HL-60/S4 treated with retinoic acid at 250 ng/mL for 4 days and 3 days (cell line): ENCODE measurements around the gene BEGAIN.

Experiments used
- in situ Hi-C: fragments of 300-500 bp; cut with MboI; formaldehyde crosslinking; loops from 2 replicates; pipeline ENCODE4 v1.7.0; 2022; ENCODE audit warnings: low sequenced_read_pairs

BEGAIN gene

DNA sequence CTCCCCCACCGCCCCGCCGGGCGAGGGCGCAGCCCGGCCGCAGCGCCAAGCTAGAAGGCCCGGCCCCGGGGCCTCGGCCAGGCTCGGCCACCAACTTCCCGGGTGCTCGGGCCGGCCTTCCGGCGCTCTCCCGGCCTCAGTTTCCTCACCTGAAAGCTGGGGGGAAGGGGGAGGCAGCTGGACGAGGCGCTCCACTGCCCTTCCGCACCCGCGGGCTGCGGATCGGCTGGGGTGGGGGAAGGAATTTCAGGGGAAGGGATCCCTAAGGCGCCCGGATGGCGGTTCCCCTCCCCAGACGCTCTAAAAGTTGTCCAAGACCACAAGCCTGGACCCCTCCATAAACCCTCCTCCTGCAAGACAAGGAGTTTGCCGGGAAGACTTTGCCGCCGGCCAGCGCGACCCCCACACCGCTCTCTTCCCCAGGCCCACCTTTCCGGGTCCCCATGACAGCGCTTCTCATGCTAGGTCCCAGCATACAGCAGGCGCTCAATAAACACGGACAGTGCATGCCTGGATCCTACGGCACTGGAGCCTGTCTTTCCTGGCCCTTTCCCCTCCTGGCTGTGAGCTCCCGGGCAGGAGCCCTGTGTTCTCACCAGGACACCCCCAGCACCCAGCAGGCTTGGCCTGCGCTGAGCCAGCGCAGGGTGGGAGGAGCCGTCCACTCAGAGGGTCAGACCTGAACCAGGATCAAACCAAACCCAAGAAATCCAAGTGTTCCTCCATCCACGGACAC, 18.1 kb downstream of the BEGAIN start:
- in situ Hi-C loops = no loop called here

DNA sequence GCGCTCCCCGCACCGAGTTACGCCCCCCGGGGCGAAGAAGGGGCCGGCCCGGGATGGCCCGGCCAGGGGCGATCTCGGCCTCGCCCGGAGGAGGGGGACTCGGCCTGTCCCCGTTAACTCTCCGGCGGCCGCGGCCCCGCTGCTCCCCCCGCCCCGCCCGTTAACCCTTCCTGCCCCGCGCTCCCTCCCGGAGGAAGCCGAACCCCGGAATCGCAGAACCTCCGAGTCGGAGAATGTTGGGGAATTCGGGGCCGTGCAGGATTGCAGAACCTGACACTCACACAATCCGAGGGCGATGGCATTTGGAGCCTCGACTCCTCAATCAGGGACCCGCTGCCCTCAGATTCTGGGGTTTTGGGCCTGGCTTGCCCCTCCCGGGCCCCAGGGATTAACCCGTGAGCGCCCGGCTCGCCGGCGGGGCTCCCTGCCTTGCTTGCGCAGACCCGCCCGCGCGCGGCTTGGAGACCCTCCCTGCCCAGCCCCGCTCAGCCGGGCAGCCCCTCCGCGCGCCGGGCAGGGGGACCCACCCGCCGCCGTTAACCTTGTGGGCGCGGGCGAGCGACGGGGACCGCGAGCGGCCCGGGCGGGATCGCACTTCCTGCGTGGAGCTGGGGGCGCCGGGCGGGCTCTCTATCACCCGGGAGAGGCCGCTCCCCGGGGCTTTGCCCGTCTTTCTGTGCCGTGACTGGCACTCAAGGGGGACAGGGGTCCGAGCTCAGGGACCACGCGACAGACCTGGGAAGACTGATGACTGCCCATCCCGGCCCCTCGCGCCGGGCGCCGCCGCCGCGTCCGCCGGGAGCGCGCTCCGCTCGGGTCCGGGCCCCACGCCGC, 18.8 kb downstream of the BEGAIN start:
- in situ Hi-C loops = no loop called here

DNA sequence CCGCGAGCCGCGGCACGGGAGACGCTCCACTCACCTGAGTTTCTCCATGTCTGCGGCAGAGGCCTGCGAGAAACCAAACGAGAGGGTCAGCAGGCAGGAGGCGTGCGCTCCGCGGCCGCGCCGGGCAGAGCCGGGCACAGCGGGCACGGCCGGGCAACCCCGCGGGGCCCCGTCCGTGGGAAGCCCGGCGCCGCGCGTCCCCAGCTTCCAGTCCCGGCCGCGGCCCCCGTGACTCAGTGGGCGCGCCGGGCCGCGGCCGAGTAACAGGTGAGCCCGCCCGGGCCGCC, 19.4 kb downstream of the BEGAIN start:
- in situ Hi-C loops = no loop called here

DNA sequence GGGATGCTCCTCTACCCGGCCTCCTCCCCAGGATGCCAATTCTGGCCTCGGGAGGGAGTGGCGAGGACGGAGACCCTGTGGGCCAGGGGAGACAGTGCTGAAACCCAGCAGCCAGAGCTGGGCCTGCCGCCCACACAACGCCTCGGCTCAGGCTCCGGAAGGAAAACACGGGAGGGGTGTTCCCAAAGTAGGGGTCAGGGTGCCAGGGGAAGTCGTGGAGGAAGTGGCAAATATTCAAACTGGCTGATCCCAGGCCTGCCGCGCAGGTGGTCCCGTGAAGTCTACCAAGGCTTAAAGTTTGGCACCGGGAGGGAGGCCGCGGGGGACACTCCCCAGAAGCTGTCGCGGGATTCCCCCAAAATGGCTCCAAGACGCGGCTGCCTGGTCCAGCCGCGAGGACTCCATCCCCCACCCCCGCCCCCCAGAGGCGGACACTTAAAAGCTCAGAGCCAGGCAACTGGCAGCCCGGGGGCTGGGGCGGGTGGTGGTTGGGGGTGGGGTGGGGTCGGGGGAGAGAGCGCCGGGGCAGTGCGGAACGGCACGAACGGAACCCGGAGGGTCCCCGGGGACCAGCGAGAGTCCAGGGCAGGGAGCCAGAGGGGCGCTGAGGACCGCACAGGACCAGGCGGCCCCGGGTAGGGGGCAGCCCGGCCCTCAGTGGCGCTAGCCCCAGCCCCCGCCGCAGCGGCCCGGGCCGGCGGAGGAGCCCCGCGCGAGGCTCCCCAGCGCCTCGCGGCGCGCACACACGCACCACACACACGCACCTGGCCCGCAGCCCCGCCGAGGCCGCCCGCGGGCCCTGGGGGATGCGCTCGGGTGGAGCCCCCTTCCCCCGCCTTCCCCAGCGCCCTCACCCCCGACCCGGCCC, 20.0 kb downstream of the BEGAIN start:
- in situ Hi-C loops = no loop called here

DNA sequence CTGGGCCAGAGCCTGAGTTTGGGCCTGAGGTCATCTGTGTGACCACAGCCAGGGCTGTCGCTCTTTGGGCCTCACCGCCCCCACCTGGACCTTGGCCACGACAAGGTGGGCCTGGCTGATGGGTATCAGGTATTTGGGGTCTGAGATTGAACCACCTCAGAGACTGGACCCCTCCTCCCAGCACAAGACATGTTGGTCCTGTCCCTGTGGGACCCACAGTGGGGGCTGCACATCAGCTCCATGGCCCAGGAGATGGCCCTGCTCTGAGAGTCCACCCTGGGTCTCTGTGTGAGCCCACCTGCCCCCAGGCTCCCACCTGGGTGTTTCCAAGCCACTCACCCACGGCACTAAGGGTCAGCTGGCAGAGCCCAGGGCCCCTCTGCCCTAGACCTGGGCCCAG, 20.6 kb downstream of the BEGAIN start:
- in situ Hi-C loops = no loop called here

DNA sequence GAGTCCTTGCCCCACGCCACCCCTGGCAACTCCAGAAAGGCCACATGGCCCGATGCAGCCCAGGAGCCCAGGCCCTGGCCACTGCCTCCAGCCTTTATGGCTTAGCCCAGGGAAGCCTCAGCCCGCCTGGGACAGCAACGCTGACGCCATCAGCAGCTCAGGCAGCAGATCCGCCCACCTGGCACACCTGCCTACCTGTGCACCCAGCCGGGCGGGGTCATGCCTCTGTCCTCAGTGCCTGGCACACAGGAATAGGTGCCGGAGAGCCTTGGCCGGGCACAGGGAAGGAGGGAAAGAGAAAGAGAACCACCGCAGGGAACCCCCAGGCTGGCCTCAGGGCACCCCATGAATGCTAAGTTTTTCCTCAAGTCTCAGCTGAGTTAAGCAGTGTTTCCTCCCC, 21.1 kb downstream of the BEGAIN start:
- in situ Hi-C loops = no loop called here

DNA sequence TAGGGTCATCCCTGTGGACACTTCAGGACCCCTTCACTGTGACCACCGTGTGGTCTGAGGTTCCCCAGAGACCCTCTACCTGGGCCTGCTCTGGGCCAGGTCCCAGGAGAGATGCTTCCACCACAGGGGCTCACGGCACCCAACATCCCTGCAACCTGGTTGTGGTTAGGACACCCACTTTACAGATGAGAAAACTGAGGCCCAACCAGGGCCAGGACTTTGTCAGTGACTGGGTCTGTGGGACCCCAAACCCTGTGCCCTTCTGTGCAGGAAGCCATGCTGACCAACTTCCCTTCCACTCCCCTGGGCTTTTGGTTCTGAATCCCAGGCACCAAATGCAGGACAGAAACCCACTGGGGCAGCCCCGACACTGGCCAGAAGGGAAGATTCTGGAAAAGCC, 21.6 kb downstream of the BEGAIN start:
- in situ Hi-C loops = no loop called here

DNA sequence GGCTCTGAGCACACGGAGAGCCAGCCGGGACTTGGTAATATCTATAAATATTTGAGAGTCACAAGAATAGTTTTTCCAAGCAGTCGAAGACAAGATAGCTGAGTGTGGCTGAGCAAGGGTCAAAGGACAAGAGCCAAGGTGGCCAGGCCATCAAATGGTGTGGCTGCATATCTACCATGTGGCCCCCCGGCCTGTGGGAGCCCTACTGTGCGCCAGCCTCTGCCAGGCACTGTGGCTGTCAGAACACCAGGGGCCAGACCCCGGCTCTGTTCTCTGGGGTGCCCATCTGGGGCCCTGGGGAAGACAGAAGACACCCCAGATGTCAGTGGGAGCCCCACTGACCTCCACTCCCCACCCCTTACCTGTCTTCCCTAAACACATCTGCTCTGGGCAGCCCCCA, 22.7 kb downstream of the BEGAIN start:
- in situ Hi-C loops = no loop called here

DNA sequence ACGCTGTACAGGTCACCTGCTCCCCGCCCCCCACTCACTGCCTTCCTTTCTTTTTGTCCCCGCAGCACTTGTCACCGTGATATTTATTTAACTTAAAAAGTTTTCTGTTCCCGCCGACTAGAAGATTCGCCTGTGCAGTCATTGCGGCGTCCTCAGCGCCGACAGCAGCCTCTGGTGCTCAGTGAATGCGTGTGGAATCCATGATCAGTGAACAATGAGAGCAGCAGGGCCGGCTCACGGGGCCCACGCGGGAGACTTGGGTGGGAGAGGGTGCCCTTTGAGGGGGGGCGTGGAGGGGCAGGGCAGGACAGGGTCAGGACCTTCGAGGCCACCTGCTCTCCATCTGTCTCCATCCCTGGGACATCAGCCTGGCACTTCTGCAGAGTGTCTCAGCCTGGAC, 24.5 kb downstream of the BEGAIN start:
- in situ Hi-C loops = no loop called here

DNA sequence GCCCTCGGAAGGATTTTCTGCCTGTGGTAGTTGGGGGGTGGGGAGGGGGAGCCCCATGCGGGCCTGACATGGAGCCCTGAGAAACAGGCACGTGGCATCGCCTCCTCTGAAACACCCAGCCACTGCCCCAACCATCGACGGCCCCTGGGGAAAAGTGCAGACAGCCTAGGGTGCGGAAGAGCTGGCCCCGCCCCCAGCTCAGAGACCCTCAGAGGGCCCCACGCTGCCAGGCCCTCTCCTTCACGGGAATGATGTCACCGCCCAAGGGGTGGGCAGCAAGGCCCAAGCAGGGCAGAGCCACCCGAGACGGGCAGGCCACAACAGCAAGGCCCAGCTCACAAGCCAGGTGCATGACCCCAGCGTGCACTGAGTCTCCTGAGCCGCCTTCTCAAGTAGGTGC, 26.2 kb downstream of the BEGAIN start:
- in situ Hi-C loops = no loop called here

DNA sequence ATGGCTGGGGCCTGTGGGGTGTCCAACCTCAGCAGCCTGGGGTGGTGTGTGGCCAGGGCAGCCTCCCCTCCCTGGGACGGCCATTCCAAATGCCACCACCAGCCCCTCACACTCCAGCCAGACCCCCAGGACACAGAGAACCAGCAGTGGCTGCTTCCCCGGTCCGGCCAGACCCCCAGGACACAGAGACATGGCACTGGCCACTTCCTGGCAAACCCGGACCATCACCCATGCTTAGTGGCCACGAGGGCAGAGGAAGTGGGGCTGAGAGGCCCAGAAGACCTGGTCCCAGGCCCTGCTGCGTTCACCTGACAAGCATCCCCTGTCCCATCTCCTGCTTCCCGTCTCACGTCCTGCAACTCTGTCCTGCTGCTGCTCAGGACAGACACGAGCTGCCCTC, 26.7 kb downstream of the BEGAIN start:
- in situ Hi-C loops = no loop called here

DNA sequence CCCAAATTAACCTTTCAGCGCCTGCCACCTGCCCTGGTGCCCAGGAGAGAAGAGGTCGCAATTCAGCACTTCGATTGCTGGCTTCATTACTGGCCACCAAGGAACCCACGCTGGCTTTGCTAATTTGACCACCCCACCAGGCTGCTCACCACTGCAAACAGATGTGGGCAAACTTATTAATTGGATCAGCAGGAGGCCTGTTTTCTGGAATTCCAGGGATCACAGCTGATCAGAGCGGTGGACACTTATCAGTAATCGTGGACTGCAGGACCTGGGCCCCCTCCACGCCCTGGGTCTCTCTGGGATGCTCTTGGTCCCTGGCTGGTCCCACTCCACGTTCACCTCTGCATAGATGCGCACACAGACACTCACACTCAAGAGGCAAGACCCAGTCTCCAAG, 27.8 kb downstream of the BEGAIN start:
- in situ Hi-C loops = no loop called here

DNA sequence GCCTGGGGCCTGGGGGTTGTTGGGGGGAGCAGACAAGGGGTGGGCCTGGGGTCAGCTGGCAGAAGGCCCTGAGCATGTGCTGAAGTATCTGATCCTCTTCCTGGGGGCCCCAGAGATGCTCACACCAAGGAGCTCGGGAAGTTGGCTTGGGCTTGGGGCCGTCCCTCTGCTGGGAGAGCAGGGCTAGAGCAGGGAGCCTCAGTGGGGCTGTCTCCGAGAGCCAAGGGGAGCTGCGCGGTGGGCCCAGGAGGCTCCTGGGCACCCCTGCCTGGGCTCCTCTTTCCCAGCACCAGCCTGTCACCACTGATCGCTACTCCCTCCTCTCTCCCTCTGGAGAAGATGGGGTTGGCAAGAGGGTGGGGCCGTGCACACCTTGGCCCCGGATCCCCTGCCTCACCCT, 28.3 kb downstream of the BEGAIN start:
- in situ Hi-C loops = no loop called here

DNA sequence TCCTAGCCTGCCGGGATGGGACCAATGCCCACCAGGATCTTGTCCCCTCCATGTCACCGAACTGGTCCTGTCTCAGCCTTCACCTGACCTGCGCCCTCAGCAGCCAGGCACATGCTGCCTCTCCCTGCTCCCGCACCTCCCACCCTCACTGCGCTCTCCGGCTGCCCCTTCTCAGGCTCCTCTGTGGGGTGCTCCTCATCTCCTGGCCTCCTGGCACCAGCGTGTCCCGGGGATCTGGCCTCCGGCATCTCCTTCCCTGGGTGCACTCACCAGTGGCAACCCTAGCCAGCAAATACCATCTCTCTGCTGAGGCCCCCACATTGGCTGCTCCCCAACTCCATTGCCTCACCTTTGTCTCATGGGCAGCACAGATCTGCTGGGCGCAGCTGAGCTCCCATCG, 29.0 kb downstream of the BEGAIN start:
- in situ Hi-C loops = no loop called here

DNA sequence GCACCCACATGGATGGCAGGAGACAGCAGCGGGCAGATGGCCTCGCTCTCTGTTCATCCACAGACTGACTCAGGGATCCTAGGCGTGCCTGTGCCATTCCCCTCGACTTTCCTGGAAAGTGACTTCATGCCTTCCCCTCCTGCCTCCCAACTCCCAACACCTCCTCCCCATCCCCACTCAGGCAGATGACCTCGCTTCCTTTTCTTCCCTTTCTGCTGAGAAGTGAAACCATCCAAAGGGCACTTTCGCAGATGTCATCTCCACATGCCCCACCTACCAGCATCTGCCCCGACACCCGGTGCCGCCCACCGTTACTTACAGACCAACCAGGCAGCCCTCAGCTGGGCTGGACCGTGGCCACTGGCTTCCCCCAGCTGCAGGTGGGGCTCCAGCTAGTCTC, 29.6 kb downstream of the BEGAIN start:
- in situ Hi-C loops = no loop called here

DNA sequence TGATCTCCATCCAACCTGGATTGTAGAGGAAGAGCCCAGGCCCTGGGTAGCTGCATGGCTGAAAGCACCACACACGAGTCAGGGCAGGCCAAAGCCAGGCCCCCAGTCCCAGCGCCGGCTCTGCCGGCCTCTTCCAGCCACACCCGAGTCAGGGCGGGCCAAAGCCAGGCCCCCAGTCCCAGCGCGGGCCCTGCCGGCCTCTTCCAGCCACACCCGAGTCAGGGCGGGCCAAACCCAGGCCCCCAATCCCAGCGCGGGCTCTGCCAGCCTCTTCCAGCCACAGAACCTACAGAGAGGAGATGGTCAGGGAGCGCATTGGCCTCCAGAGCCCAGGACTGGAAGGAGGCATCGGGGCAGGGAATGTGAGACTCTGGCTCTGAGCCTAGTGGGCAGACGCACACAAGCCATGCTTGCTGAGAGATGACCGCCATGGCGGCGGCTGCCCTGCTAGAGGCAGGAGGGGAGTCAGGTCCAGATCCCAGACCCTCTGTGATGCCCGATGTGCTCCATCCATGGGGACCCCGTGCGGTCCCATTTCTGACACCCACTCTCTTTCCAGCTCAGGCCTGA, 30.2 kb downstream of the BEGAIN start:
- in situ Hi-C loops = no loop called here

DNA sequence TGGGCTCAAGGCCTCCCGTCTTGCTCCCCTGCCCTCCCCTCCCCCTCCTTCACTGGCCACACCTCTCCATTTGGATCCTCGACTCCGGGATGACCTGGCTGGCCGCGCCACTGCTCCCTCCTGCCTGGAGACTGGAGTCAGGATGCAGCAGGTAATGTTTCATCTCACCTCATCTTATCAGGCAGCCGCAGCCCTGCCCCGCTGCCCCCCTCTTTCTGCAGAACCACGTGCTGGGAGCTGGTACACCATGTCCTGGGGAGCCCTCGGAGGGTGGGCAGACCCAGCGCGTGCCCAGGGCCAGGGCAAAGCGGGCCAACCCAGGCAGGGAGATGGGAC, 31.1 kb downstream of the BEGAIN start:
- in situ Hi-C loops = no loop called here

DNA sequence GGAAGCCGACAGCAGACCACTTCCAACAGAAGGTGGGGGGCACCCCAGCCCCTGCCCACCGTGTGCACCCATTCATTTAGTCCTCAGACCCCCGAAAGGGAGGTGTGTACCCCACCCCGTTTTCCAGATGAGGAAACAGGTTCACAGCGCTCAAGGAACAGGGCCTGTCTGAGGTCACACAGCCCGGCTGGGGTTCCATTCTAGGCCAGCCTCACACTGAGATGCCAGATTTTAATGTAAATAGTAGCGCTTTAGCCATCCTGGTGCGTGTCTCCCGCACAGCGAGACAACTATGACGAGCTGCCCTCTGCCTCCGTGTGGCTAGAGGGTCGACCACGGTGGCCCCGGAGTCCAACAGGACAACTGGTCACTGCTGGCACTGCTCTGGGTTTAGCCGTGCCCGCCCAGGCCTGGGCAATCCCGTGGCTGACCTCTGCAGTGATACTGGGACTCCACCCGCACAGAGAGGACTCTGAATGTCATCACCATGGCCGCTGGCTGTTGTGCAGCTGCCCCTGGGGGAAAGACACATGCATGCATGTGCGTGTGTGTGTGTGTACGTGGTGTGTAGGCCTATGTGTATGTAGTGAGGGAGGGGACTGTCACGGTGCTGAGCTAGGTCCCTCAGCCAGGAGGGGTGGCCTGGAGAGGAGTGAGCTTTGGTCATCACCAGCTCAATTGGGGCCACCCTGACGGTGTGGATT, 31.6 kb downstream of the BEGAIN start:
- in situ Hi-C loops = no loop called here

DNA sequence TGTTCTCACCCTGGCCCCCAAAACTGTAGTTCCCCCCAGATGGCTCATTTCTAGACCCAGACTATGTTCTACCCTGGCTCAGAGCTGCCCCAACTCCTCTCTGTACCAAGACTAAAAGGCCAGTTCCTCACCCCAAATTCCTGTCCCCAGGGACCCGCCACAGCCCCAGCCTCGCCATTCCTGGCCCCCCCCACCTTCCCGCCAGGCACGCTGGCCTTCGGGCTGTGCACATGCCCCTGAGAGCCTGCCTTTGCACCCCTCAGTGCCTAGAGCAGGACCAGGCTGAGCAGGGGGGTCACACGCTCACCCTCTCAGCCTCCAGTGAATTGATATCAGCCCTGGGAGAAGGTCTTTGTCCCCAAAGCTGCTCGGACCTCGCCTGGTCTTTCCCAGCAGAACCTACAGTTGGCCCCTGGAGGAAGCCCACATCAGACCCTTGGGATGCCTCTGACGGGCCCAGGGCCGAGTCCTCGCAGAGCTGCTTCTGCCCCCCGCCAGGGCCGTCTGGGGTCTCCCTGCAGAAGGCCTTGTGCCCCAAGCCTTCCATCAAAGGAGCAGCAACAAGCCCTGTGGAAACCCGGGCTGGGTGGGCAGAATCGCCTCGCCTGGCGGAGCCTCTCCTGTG, 32.4 kb downstream of the BEGAIN start:
- in situ Hi-C loops = no loop called here

DNA sequence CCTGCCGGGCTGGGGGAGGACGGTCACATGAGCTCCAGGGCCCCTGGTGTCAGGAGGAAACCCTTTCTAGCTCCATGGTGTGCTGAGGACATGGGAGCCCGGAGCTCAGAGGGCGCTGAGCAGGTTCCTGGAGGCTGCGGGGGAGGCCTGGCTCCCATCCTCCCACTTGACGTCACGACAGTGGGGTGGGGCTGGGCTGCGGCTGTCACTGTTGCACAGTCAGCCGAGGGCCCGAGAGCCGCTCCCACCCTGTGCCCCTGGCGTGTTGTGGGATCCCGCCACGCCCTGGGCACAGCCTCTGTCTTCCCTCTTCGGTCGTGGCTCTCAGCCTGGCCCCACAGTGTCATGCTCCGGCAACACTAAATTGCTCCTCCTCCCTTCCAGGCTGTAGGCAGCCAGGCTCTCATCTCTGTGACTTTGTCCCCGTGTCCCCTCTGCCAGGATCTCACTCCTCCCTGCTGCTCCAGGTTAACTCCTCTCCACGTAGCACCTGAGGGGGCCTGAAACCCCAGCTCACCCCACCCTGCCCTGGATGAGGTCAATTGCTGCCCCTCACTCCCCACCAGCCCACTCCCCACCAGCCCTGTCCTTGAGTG, 33.0 kb downstream of the BEGAIN start:
- in situ Hi-C loops = no loop called here
